GM23338 (cell line): ENCODE measurements around the gene TAS2R1. TPM values are rescaled to one million over a fixed set of nuclear protein-coding genes. Genes with fewer than 3 reads are reported as not detected.
A peak's percentile ranks its signal among the peaks of the same experiment; 100 is the strongest.

Experiments used
- ATAC-seq: fragments of 200-7000 bp; cut with Tn5 transposase; 3 replicates; pipeline ENCODE4 v1.9.1; 2020
- DNase-seq: peaks from one replicate; pipeline ENCODE4 v3.0.0-alpha.2; 2015; ENCODE audit warnings: low spot score
- H2AFZ ChIP-seq: fragments of 200-600 bp; sonication (generic); 2 replicates; pipeline ENCODE4 v1.8.0; 2016; ENCODE audit warnings: antibody characterized with exemption, mild to moderate bottlenecking, moderate library complexity
- H3F3A ChIP-seq: fragments of 200-600 bp; sonication (generic); replicated peaks from 2 replicates; pipeline ENCODE4 v1.8.0; 2017; ENCODE audit warnings: antibody characterized with exemption, mixed run types, low read depth
- H3K27ac ChIP-seq: fragments of 200-600 bp; sonication (generic); 2 replicates; pipeline ENCODE4 v1.6.1; 2016; ENCODE audit warnings: low read depth
- H3K27me3 ChIP-seq: fragments of 200-600 bp; sonication (generic); 2 replicates; pipeline ENCODE4 v1.8.0; 2016; ENCODE audit warnings: mild to moderate bottlenecking, mixed run types, moderate library complexity; ENCODE audit not compliant: insufficient read depth
- H3K36me3 ChIP-seq: fragments of 200-600 bp; sonication (generic); 2 replicates; pipeline ENCODE4 v1.8.0; 2016; ENCODE audit warnings: mild to moderate bottlenecking; ENCODE audit not compliant: insufficient read depth
- H3K4me1 ChIP-seq: fragments of 200-600 bp; sonication (generic); 2 replicates; pipeline ENCODE4 v1.8.0; 2016; ENCODE audit warnings: mild to moderate bottlenecking, moderate library complexity; ENCODE audit not compliant: insufficient read depth
- H3K4me2 ChIP-seq: fragments of 200-600 bp; sonication (generic); 2 replicates; pipeline ENCODE4 v1.7.1; 2017; ENCODE audit warnings: mixed run types
- H3K4me3 ChIP-seq: fragments of 200-600 bp; sonication (generic); 2 replicates; pipeline ENCODE4 v1.6.1; 2016; ENCODE audit warnings: mixed run types
- H3K79me2 ChIP-seq: fragments of 200-600 bp; sonication (generic); replicated peaks from 2 replicates; pipeline ENCODE4 v1.8.0; 2017; ENCODE audit warnings: mild to moderate bottlenecking; ENCODE audit not compliant: insufficient read depth
- H3K9me2 ChIP-seq: fragments of 200-600 bp; sonication (generic); 2 replicates; pipeline ENCODE4 v1.8.0; 2017; ENCODE audit not compliant: insufficient read depth
- H4K20me1 ChIP-seq: fragments of 200-600 bp; sonication (generic); replicated peaks from 2 replicates; pipeline ENCODE4 v1.8.0; 2017; ENCODE audit warnings: mild to moderate bottlenecking; ENCODE audit not compliant: insufficient read depth
- H3K27ac Mint-ChIP-seq: 2 replicates; pipeline ENCODE4 v1.8.0; 2020; ENCODE audit warnings: inconsistent platforms, mild to moderate bottlenecking, moderate library complexity, mixed read lengths
- H3K27me3 Mint-ChIP-seq: 3 replicates; pipeline ENCODE4 v1.8.0; 2022; ENCODE audit warnings: low read depth, mild to moderate bottlenecking, moderate library complexity, mixed read lengths, inconsistent platforms; ENCODE audit not compliant: insufficient read depth, poor library complexity
- H3K36me3 Mint-ChIP-seq: 3 replicates; pipeline ENCODE4 v1.8.0; 2021; ENCODE audit warnings: low read depth, mild to moderate bottlenecking, inconsistent platforms, moderate library complexity, mixed read lengths
- H3K4me1 Mint-ChIP-seq: 3 replicates; pipeline ENCODE4 v1.8.0; 2020; ENCODE audit warnings: mild to moderate bottlenecking, inconsistent platforms, mixed read lengths
- H3K4me3 Mint-ChIP-seq: 3 replicates; pipeline ENCODE4 v1.8.0; 2021; ENCODE audit warnings: moderate library complexity, mild to moderate bottlenecking, inconsistent platforms, mixed read lengths
- H3K9me3 Mint-ChIP-seq: 3 replicates; pipeline ENCODE4 v1.8.0; 2020; ENCODE audit warnings: moderate library complexity, mild to moderate bottlenecking, inconsistent platforms, mixed read lengths
- NANOG ChIP-seq: IDR thresholded peaks from 2 replicates; pipeline ENCODE4 v1.6.1; 2016; ENCODE audit warnings: antibody characterized with exemption, borderline replicate concordance
- POLR2AphosphoS5 ChIP-seq: IDR thresholded peaks from 2 replicates; pipeline ENCODE4 v1.6.1; 2016; ENCODE audit warnings: antibody characterized with exemption, low read depth
- ZNF114 ChIP-seq: fragments of 250-450 bp; sonication (Bioruptor Pico); IDR thresholded peaks from 2 replicates; pipeline ENCODE4 v1.5.0; 2020; ENCODE audit warnings: mild to moderate bottlenecking, moderate library complexity
- polyA plus RNA-seq: library from polyadenylated mRNA; unstranded; fragments of >200 nt; fragmentation: Nextera tagmentation; extraction: Ambion mirVana; gene quantifications from 2 replicates; pipeline ENCODE4 v1.2.1, GENCODE V29; 2016
- total RNA-seq: library from RNA; depleted of rRNA; stranded (reverse); fragments of >200 nt; shearing (Covaris generic); gene quantifications from 2 replicates; pipeline ENCODE4 v1.2.3, GENCODE V29; 2014
- TF ChIP-seq, protein P1 (sequence below): fragments of 250-450 bp; sonication (Bioruptor Pico); IDR thresholded peaks from 2 replicates; pipeline ENCODE4 v1.5.0; 2020; ENCODE audit warnings: mild to moderate bottlenecking, moderate library complexity
- TF ChIP-seq, protein P2 (sequence below), 2 experiments: fragments of 200-600 bp in 1 of 2; sonication (generic) in 1 of 2; conservative IDR thresholded peaks; 2 replicates each; pipeline versions ENCODE4 v1.5.1 to v1.6.1; 2016 to 2017; ENCODE audit warnings: antibody characterized with exemption in 2 of 2, low read depth in 2 of 2, mild to moderate bottlenecking in 2 of 2, moderate library complexity in 1 of 2

The TAS2R1 gene
- total and polyA plus RNA-seq, 2 experiments from 2014 or later: 0.19 TPM; not detected in 1

DNA sequence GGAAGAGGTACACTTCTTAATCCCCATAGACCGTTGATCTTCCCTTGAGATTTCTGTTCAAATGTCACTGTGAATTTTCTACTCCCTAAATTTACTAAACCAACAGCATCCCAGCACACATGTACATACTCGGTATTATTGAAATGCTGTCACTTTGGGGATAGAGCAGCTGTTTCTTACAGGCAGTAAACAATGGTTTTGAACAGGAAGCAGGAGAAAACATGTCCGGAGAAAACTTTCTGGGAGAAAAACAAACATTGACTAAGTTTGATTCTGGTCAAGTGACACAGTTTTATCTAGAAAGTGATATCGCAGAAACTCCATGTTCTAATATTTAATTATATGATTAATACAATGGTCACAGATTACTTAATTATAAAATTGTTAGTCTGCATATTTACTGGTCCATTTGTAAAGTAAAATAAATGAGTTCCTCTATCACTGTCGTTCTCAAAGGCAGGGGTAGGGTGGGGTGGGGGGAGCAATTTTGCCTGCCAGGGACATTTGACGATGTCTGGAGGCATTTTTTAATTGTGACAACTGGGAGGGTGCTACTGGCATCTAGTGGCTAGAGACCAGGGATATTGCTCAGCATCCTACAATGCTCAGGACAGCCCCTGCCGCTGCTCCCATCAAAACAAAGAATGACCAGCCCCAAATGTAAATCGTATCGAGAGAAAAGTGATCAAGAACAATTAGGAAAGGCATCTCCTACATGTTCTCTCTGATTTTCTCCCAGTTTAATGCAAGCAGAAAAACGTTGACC is 12.2 kb downstream of the TAS2R1 start:
- Mint-ChIP-seq H3K36me3 (0 out of 3 replicates have a peak, but pooled peaks cover 2% of the 10 kb centered on the region), H3K27me3 (peaks cover 4% of the 10 kb centered on the region), H3K27ac (no peak overlapping the region), H3K4me1 (no peaks in the 10 kb centered on the region; the same call in 2 of the 3 replicates), H3K4me3 (no peak overlapping the region), H3K9me3 (no peaks in the 10 kb centered on the region)
- H3K4me2 ChIP-seq: no peak overlapping the region
- H2AFZ ChIP-seq: peak overlapping the region; percentile 32; the same call in 1 of the 2 replicates
- TF ChIP-seq POLR2AphosphoS5: no peak
- TF ChIP-seq, protein P1, sequence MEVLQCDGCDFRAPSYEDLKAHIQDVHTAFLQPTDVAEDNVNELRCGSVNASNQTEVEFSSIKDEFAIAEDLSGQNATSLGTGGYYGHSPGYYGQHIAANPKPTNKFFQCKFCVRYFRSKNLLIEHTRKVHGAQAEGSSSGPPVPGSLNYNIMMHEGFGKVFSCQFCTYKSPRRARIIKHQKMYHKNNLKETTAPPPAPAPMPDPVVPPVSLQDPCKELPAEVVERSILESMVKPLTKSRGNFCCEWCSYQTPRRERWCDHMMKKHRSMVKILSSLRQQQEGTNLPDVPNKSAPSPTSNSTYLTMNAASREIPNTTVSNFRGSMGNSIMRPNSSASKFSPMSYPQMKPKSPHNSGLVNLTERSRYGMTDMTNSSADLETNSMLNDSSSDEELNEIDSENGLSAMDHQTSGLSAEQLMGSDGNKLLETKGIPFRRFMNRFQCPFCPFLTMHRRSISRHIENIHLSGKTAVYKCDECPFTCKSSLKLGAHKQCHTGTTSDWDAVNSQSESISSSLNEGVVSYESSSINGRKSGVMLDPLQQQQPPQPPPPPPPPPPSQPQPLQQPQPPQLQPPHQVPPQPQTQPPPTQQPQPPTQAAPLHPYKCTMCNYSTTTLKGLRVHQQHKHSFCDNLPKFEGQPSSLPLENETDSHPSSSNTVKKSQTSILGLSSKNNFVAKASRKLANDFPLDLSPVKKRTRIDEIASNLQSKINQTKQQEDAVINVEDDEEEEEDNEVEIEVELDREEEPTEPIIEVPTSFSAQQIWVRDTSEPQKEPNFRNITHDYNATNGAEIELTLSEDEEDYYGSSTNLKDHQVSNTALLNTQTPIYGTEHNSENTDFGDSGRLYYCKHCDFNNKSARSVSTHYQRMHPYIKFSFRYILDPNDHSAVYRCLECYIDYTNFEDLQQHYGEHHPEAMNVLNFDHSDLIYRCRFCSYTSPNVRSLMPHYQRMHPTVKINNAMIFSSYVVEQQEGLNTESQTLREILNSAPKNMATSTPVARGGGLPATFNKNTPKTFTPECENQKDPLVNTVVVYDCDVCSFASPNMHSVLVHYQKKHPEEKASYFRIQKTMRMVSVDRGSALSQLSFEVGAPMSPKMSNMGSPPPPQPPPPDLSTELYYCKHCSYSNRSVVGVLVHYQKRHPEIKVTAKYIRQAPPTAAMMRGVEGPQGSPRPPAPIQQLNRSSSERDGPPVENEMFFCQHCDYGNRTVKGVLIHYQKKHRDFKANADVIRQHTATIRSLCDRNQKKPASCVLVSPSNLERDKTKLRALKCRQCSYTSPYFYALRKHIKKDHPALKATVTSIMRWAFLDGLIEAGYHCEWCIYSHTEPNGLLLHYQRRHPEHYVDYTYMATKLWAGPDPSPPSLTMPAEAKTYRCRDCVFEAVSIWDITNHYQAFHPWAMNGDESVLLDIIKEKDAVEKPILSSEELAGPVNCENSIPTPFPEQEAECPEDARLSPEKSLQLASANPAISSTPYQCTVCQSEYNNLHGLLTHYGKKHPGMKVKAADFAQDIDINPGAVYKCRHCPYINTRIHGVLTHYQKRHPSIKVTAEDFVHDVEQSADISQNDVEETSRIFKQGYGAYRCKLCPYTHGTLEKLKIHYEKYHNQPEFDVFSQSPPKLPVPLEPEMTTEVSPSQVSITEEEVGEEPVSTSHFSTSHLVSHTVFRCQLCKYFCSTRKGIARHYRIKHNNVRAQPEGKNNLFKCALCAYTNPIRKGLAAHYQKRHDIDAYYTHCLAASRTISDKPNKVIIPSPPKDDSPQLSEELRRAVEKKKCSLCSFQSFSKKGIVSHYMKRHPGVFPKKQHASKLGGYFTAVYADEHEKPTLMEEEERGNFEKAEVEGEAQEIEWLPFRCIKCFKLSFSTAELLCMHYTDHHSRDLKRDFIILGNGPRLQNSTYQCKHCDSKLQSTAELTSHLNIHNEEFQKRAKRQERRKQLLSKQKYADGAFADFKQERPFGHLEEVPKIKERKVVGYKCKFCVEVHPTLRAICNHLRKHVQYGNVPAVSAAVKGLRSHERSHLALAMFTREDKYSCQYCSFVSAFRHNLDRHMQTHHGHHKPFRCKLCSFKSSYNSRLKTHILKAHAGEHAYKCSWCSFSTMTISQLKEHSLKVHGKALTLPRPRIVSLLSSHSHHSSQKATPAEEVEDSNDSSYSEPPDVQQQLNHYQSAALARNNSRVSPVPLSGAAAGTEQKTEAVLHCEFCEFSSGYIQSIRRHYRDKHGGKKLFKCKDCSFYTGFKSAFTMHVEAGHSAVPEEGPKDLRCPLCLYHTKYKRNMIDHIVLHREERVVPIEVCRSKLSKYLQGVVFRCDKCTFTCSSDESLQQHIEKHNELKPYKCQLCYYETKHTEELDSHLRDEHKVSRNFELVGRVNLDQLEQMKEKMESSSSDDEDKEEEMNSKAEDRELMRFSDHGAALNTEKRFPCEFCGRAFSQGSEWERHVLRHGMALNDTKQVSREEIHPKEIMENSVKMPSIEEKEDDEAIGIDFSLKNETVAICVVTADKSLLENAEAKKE (CRISPR knock-in tag): no peak
- TF ChIP-seq, protein P2, sequence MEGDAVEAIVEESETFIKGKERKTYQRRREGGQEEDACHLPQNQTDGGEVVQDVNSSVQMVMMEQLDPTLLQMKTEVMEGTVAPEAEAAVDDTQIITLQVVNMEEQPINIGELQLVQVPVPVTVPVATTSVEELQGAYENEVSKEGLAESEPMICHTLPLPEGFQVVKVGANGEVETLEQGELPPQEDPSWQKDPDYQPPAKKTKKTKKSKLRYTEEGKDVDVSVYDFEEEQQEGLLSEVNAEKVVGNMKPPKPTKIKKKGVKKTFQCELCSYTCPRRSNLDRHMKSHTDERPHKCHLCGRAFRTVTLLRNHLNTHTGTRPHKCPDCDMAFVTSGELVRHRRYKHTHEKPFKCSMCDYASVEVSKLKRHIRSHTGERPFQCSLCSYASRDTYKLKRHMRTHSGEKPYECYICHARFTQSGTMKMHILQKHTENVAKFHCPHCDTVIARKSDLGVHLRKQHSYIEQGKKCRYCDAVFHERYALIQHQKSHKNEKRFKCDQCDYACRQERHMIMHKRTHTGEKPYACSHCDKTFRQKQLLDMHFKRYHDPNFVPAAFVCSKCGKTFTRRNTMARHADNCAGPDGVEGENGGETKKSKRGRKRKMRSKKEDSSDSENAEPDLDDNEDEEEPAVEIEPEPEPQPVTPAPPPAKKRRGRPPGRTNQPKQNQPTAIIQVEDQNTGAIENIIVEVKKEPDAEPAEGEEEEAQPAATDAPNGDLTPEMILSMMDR (conservative IDR thresholded peaks at IDR 0.05; ENCODE audit: low read depth in 2 of 2): peak in 1 of 2 experiments; percentile 48; a peak in 2 of 4 replicates
- no peak for TF ChIP-seq NANOG
- TF ChIP-seq ZNF114 (CRISPR knock-in tag): no peak
- ATAC-seq (no peak), DNase-seq (no peak)
- H4K20me1 ChIP-seq: no peaks in the 10 kb centered on the region
- no peaks in the 10 kb centered on the region for H3K79me2 ChIP-seq
- no peaks in the 10 kb centered on the region for H3F3A ChIP-seq
- H3K4me3 ChIP-seq: no peak overlapping the region
- H3K27me3 ChIP-seq: no peaks in the 10 kb centered on the region
- no peak overlapping the region for H3K27ac ChIP-seq
- H3K4me1 ChIP-seq: no peaks in the 10 kb centered on the region
- H3K36me3 ChIP-seq: no peaks in the 10 kb centered on the region
- H3K9me2 ChIP-seq: no peaks in the 10 kb centered on the region
